CD4-positive, alpha-beta T cell treated with Interferon gamma for 1 hour (primary cell): ENCODE measurements around the gene LPP.
"Not testable (repeated sequence)": the region's sequence is repeated elsewhere in the genome, so short reads cannot be mapped to it uniquely, and the experiment has no call there.

Experiments used
- DNase-seq: peaks from one replicate; pipeline ENCODE4 v3.0.0-alpha.2; 2020

LPP gene

GRCh38 chr3:188617988-188618701 lies 464.2 kb downstream of the LPP start:
- no peak for DNase-seq

DNA sequence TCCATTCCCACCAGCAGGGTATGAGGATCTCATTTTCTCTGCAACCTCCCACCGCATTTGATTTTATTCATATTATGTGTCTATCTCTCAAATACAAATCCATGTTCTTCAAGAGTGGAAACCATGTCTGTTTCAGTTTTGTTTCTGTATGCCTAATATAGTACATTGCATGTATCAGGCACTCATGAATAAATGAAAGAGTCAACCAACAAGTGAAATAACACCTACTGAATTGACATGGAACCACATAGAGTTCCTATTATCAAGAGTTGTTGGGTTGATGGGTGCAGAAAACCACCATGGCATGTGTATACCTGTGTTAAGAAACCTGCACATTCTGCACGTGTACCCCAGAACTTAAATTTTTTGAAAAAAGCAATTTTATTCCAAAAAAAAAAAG lies 466.8 kb downstream of the LPP start:
- no peak for DNase-seq

GRCh38 chr3:188624384-188624783 lies 470.4 kb downstream of the LPP start:
- DNase-seq: no peak

DNA sequence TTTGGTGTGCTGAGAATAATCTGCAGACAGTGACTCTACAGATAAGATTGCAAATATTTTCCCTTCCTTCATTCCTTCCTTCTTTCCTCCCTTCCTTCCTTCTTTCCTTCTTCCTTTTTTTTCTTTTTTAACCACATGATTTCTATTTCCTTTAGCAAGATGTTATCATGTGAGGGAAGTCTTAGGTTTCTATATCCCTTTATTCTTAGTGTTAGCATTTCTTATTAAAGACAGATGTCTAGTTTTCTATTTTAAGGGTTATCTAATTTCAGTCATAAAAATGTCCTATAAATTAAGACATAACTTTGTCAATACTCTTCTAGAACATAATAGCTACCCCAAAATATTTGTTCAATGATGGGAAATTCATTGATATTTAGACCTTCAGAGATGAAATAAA lies 470.9 kb downstream of the LPP start:
- DNase-seq: no peak

GRCh38 chr3:188627652-188628051 lies 473.7 kb downstream of the LPP start:
- DNase-seq: no peak

DNA sequence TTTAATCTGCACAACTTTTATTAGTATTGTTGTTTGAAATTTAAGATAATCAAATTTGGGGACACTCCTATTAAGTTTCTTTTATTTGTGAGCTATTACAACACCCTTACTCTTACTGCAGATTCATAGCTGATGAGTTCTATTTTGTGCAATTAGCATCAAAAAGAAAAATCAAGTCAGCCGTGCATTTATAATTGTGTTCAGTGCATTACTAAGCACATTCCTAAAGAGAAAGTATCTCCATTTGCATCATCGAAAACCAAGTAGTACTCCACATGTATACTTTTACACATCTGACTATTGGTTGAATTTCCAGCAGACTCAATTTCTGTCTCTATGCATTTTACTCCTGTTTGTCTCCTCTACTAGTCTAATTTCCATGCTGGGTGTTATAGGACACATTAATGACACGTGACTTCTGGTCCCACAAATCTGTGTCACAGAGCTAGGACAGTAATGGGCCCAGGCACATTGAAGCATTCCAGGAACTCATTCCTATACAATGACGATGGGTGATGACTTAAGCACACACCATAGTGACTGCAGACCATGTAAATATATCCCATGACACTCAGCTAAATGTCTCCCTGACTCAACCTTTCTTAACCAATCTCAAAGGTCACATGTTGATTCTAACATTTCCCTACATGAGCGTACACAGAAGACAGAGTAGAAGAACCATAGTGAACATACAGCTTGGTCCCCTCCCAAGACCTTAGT lies 477.5 kb downstream of the LPP start:
- no peak for DNase-seq

DNA sequence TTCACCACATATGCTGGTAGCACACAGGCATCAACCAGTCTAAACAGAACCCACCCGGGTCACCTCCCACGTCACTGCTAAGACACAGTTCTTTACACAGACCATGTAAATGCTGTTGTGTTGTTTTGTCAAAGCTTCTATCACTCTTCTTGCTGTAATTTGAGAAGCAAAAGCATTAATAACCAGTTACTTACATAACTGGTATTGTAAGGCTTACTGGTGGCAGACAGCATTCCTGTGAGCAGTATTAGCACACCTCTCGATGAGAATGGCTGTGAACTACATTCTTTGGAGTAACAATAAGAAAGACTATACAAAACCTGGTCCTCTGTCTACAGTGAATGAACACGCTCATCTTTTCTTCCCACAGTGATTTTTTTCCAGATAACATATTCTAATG lies 479.2 kb downstream of the LPP start:
- DNase-seq: no peak

DNA sequence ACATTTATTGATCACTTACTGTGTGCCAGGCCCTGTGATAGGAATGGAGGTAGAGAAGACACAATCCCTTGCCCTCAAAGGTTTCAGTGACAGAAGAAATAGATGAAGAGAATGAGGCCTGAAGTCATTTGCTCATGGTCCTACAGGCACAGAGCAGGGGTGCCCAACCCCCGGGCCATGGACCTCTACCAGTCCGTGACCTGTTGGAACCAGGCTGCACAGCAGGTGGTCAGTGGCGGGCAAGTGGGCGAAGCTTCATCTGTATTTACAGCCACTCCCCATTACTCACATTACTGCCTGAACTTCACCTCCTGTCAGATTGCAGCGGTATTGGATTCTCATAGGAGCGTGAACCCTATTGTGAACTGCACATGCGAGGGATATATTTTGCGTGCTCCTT lies 480.3 kb downstream of the LPP start:
- no peak for DNase-seq

DNA sequence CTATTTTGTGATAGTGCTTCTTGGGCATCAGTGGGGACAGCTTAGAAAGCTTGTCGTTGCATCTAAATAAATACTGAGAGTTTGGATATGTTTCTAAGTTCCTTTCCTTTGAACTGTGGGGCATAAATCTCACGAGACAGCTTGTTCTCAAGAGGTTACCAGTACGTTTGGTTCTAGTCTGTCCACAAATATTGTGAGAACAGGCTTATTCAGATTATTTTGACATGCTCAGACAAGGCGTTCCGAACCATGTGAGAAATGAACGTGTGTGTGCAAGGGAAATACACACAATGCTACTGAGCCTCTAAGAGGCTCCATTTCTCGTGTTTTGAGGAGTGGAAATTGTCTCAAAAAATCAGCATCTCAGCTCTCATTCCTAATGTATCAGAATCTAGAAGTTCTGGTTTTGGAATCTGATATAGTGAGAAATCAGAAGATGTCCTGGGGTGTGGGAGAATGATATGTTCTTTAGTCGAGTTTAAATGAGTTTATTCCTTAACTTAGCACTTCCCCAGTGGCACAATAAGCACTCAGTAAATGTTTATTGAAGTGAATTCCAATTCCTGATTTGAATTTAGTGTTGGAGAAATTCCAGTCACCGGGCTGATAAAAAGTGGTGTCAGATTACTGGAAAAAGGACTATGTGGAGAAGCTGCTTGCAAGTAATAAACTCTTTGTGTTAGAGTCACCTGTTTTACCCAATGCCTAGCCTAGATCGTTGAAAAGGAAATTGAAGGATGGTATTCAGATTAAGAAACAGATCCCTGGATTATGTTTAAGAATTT lies 481.5 kb downstream of the LPP start:
- no peak for DNase-seq

GRCh38 chr3:188636292-188636691 lies 482.3 kb downstream of the LPP start:
- not testable (repeated sequence) for DNase-seq

DNA sequence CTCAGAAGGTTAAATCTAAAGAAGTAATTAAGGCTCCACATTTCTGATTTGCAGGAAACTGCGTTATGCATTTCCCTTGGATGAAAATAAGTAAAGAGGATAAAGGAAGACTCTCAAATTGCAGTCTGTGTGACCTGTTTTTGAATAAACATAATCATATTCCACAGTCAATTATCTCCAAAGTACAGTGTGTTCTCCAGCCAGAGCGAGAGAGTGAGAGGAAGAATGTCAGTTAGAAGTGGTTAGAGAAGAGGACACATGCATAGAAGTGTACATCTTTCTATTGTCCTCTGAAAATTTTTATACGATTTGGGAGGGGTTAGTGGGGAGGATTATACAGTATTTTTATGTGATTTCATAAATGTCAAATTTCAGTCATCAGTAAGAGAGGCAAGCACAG lies 487.1 kb downstream of the LPP start:
- DNase-seq: no peak

- no peak for DNase-seq
Measured at GRCh38 chr3:188643736-188644135, 489.8 kb downstream of the LPP start.

DNA sequence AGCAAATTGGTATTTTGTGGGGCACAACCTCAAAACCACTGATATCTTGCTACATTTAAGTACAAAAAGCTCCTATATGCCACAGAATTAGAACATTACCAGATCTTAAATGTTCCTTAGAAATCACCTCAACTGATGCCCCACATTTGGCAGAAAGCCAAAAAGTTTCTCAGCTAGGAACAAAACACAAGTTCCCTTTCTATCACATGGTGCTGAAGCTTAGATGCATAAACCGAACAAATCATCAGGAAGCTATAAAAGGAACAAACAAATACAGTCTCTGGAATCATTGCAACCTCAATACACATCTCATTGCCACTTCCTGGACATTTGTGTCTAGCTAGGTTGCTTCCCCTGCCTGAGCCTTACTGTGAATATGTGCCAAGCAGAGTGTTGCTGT lies 492.6 kb downstream of the LPP start:
- DNase-seq: peak; percentile 0

- no peak for DNase-seq
Measured at GRCh38 chr3:188647237-188647636, 493.3 kb downstream of the LPP start.

DNA sequence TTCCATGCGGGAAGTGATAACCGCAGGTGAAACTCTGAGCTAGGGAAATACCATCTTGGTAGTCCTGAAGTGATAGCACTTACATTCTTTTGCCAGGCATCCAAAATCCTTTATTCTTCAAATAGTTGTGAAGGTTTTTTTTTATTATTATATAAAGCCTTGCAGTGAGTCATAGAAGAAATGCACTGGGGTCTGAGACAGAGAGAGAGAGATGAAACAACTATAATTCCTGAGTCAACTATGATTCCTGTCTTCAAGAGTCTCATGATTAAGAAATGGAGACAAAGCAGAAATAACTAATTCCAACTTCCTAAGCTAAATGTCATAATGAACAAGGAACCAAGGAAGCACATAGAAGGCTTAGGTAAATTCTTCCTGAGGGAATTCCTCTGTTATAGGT lies 495.6 kb downstream of the LPP start:
- no peak for DNase-seq

- DNase-seq: no peak
Measured at GRCh38 chr3:188656196-188656982, 502.4 kb downstream of the LPP start.

- DNase-seq: no peak
Measured at GRCh38 chr3:188658606-188659005, 504.6 kb downstream of the LPP start.

DNA sequence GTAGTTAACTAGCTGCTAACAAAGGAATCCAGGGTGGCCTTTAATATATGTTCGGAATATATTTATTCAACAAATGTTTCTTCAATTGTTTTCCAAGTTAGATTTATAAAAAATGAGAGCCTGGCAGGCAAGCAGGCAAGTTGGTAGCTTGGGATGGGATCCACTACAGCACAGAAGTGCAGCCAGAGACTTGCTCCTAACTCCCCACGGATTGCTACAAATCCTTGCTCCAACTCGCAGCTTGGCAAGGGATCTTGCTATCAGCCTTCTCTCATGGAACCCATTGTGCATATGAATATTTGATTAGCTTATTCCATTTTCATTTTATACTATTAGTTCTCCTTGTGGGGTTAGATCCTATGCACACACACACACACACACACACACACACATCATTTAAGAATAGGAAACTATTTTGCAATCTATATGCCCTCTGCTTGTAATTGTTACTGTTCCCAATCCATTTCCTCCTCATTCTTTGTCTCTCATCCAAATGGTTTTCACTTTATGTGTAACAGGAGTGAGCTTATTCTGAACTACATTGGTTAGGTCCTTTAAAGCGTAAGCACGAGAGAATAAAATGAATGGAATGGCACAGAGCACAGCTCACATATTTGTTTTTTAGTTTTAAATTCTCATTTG lies 505.6 kb downstream of the LPP start:
- no peak for DNase-seq

DNA sequence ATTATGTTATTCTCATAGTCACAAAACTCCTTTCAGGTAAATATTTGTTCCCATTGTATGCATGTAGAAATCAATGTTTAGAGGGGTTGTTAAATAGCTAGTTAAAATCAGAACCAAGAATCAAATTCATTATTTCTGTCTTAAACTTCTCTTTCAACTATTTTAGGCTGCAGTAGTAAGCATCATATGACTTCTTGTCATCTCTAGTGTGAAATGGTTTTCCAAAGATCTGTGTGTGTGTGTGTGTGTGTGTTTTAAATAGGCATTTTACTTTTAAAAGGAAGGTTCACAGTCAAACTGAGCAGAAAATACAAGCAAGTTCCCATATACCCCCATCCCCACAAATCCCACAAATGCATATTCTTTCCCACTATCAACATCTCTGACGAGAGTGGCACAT lies 506.5 kb downstream of the LPP start:
- DNase-seq: no peak

DNA sequence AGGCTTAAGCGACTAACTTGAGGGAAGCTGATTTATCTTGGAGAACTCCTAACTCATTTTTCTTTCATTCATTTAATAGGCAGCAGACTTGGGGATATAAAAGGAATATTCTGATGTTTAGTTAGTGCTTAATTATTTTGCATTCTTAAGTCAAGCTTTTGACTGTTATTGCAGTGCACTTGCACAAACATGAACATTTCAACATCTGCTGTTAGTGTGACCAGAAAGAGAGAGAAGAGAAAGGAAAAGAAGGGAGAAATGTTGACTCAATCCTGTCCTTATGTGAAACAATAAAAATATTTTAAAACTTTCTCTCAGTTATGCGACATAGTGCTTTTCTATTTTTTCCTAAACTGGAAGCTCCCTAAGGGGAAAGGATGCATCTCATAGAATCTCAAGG lies 507.8 kb downstream of the LPP start:
- no peak for DNase-seq

- DNase-seq: no peak
Measured at GRCh38 chr3:188662214-188662613, 508.3 kb downstream of the LPP start.

DNA sequence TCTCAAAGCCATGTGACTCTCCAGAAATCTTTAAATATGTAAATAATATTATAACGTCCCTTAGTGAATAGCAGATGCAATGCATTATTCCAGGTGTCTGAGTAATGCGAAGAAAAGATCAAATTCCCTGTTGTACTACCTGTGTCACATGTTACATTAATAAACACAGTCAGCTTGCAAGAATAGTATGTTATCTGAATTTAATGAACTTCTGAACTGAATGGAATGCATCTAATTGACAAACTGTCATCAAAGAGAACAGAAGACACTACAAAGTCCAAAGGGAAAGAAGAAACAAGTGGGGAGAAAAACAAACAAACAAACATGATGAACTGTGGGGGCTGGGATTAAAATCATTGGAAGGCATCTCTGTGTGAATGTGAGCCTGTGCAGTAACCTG lies 508.8 kb downstream of the LPP start:
- DNase-seq: no peak

DNA sequence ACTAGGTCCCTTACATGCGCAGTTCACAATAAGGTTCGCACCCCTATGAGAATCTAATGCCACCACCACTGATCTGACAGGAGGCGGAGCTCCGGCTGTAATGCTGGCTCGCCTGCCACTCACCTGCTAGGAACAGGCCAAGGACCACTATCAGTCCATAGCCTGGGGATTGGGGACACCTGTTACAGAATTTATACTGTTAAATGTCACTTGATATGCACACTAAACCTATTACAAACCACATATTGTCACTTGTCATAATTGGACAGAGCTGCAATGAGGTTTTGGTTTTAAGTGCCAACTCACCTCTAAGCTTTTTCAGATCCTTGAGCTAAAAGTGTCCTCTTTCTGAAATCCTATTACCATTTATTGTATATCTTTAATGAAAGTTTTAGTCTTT lies 509.9 kb downstream of the LPP start:
- no peak for DNase-seq
